SKM-1 (cell line): ENCODE results near the gene MT1E.
"Not testable (repeated sequence)": the region's sequence is repeated elsewhere in the genome, so short reads cannot be mapped to it uniquely, and the experiment has no call there.

Experiments used
- DNase-seq: peaks from one replicate; lab custom pipeline; 2025; ENCODE audit not compliant: unreplicated experiment; lab: John Stamatoyannopoulos, UW

The MT1E gene

GRCh38 chr16:56643080-56643778, 17.6 kb downstream of the MT1E start:
- no peak for DNase-seq

GRCh38 chr16:56643833-56644232, 18.3 kb downstream of the MT1E start:
- DNase-seq = no peak

GRCh38 chr16:56645311-56645710, 19.7 kb downstream of the MT1E start:
- no peak for DNase-seq

GRCh38 chr16:56645838-56646237, 20.3 kb downstream of the MT1E start:
- no peak for DNase-seq

GRCh38 chr16:56647641-56648431, 22.3 kb downstream of the MT1E start:
- no peak for DNase-seq

GRCh38 chr16:56649271-56649670, 23.7 kb downstream of the MT1E start:
- no peak for DNase-seq

- no peak for DNase-seq
Measured at GRCh38 chr16:56649820-56650219, 24.2 kb downstream of the MT1E start.

- no peak for DNase-seq
Measured at GRCh38 chr16:56651586-56651985, 26.0 kb downstream of the MT1E start, which contains the start of gene MT1B. TSS of gene MT1B (plus strand) at chr16:56651886. CDS start at chr16:56651954, 68 bp downstream.

- no peak for DNase-seq
Measured at GRCh38 chr16:56652600-56652999, 27.0 kb downstream of the MT1E start.

GRCh38 chr16:56653218-56653617, 27.6 kb downstream of the MT1E start:
- no peak for DNase-seq

- peak; percentile 23 for DNase-seq
Measured at GRCh38 chr16:56657555-56658326, 32.2 kb downstream of the MT1E start, which contains the start of gene MT1F. TSS of gene MT1F (plus strand) at chr16:56657959. CDS start at chr16:56658059, 100 bp downstream.

- DNase-seq = no peak
Measured at GRCh38 chr16:56658327-56658875, 32.8 kb downstream of the MT1E start.

- DNase-seq = no peak
Measured at GRCh38 chr16:56662357-56663354, 37.1 kb downstream of the MT1E start.

GRCh38 chr16:56664506-56664905, 38.9 kb downstream of the MT1E start:
- DNase-seq = no peak

GRCh38 chr16:56665286-56666261, 40.0 kb downstream of the MT1E start:
- DNase-seq = not testable (repeated sequence)

- DNase-seq = no peak
Measured at GRCh38 chr16:56667581-56668571, 42.3 kb downstream of the MT1E start, which contains the start of gene MT1G. TSS of gene MT1G (minus strand) at chr16:56668065. CDS start at chr16:56667993, 72 bp downstream.
